PC-9 (cell line): ENCODE data around the gene DGLUCY. TPM values are rescaled to one million over a fixed set of nuclear protein-coding genes. Genes with fewer than 3 reads are reported as not detected.

ENCODE experiments used
- BruUV-seq: library from RNA; stranded (reverse); fragments of 400-500 nt; replicated peaks from 2 replicates; lab custom pipeline; 2021; lab: Mats Ljungman, UMichigan
- CTCF ChIA-PET: fragments of 300-600 bp; sonication (Branson Sonifier 250); formaldehyde crosslinking; loops from one replicate; lab custom pipeline; 2022; ENCODE audit warnings: antibody characterized with exemption; lab: Charles Lee
- POLR2A ChIA-PET: fragments of 300-600 bp; sonication (Branson Sonifier 250); formaldehyde crosslinking; loops from one replicate; lab custom pipeline; 2022; ENCODE audit warnings: antibody characterized with exemption; ENCODE audit not compliant: unreplicated experiment; lab: Charles Lee
- DNase-seq, 2 experiments: peaks; one replicate each; pipeline versions ENCODE4 v3.0.0 to v3.0.0-alpha.2; 2015 to 2022; ENCODE audit warnings: mixed read lengths in 1 of 2
- H2AFZ ChIP-seq: fragments of 200-600 bp; sonication (generic); 2 replicates; pipeline ENCODE4 v1.8.1; 2017; ENCODE audit warnings: antibody characterized with exemption
- H3F3A ChIP-seq: fragments of 200-600 bp; sonication (generic); 2 replicates; pipeline ENCODE4 v1.8.1; 2017; ENCODE audit warnings: antibody characterized with exemption, mild to moderate bottlenecking, low read depth; ENCODE audit not compliant: insufficient read depth
- H3K27ac ChIP-seq: fragments of 200-600 bp; sonication (generic); 2 replicates; pipeline ENCODE4 v1.6.1; 2016; ENCODE audit warnings: mixed run types
- H3K27me3 ChIP-seq: fragments of 200-600 bp; sonication (generic); 2 replicates; pipeline ENCODE4 v1.6.1; 2016; ENCODE audit warnings: low read depth, mixed run types; ENCODE audit not compliant: insufficient read depth
- H3K36me3 ChIP-seq: fragments of 200-600 bp; sonication (generic); 2 replicates; pipeline ENCODE4 v1.6.1; 2016; ENCODE audit warnings: low read depth, mixed run types
- H3K4me1 ChIP-seq: fragments of 200-600 bp; sonication (generic); replicated peaks from 2 replicates; pipeline ENCODE4 v1.6.1; 2016; ENCODE audit warnings: mixed run types; ENCODE audit not compliant: insufficient read depth
- H3K4me2 ChIP-seq: fragments of 200-600 bp; sonication (generic); 2 replicates; pipeline ENCODE4 v1.6.1; 2017; ENCODE audit warnings: mixed run types
- H3K4me3 ChIP-seq: fragments of 200-600 bp; sonication (generic); 2 replicates; pipeline ENCODE4 v1.6.1; 2016; ENCODE audit warnings: mixed run types
- H3K79me2 ChIP-seq: fragments of 200-600 bp; sonication (generic); 2 replicates; pipeline ENCODE4 v1.6.1; 2017; ENCODE audit warnings: low read depth, mixed run types
- H3K9me2 ChIP-seq: fragments of 200-600 bp; sonication (generic); 2 replicates; pipeline ENCODE4 v1.8.1; 2017; ENCODE audit warnings: mild to moderate bottlenecking; ENCODE audit not compliant: insufficient read depth
- H3K9me3 ChIP-seq: fragments of 200-600 bp; sonication (generic); 2 replicates; pipeline ENCODE4 v1.8.1; 2016; ENCODE audit warnings: low read depth; ENCODE audit not compliant: insufficient read depth
- H4K20me1 ChIP-seq: fragments of 200-600 bp; sonication (generic); 2 replicates; pipeline ENCODE4 v1.8.1; 2017; ENCODE audit not compliant: insufficient read depth
- CTCF ChIP-seq: fragments of 200-600 bp; sonication (generic); conservative IDR thresholded peaks from 2 replicates; pipeline ENCODE4 v1.6.1; 2017; ENCODE audit warnings: mixed run types, antibody characterized with exemption, mild to moderate bottlenecking, moderate library complexity
- EZH2 ChIP-seq: fragments of 200-600 bp; sonication (generic); IDR thresholded peaks from 2 replicates; pipeline ENCODE4 v1.8.0; 2017; ENCODE audit warnings: antibody characterized with exemption, low read depth
- intact Hi-C: fragments of 100-400 bp; cut with micrococcal nuclease; formaldehyde crosslinking; loops from one replicate; pipeline ENCODE4 v1.10.0; 2022; ENCODE audit not compliant: unreplicated experiment
- total RNA-seq: library from RNA; stranded (reverse); gene quantifications from 2 replicates; pipeline ENCODE4 v1.2.3, GENCODE V29; 2021

DGLUCY gene
- total RNA-seq, 1 experiment from 2014 or later = 15.9 TPM

GRCh38 chr14:91158091-91158790 lies 44.4 kb downstream of the DGLUCY start:
- no peak for DNase-seq
- no peaks in the 10 kb centered on the region for H3F3A ChIP-seq
- TF ChIP-seq CTCF (no peak), EZH2 (no peak)
- no peaks in the 10 kb centered on the region for H3K4me1 ChIP-seq
- no peaks in the 10 kb centered on the region for H3K9me3 ChIP-seq
- no peak overlapping the region for H3K4me2 ChIP-seq
- H3K9me2 ChIP-seq = no peaks in the 10 kb centered on the region
- ChIA-PET POLR2A (interaction anchor here (0.7 kb wide), 2 partner anchors 160 to 1570 kb away, joined by 11 to 29 read pairs; no protein-coding TSS in a partner anchor), CTCF (no interaction called here)
- no peak overlapping the region for H3K4me3 ChIP-seq
- H2AFZ ChIP-seq = no peak overlapping the region
- H3K27ac ChIP-seq = no peak overlapping the region
- intact Hi-C loops = no loop called here
- H3K79me2 ChIP-seq = no peaks in the 10 kb centered on the region
- H4K20me1 ChIP-seq = no peaks in the 10 kb centered on the region
- BruUV-seq = no TSS peak
- no peaks in the 10 kb centered on the region for H3K27me3 ChIP-seq
- no peaks in the 10 kb centered on the region for H3K36me3 ChIP-seq

GRCh38 chr14:91159182-91159581 lies 45.3 kb downstream of the DGLUCY start:
- Histone ChIP-seq H3K27me3 (no peaks in the 10 kb centered on the region), H3K4me2 (no peak overlapping the region), H3K27ac (no peak overlapping the region), H3F3A (0 out of 2 replicates have a peak, but pooled peaks cover under 1% of the 10 kb centered on the region), H4K20me1 (no peaks in the 10 kb centered on the region), H3K36me3 (no peaks in the 10 kb centered on the region), H3K79me2 (no peaks in the 10 kb centered on the region), H3K4me3 (no peak overlapping the region), H3K9me3 (no peaks in the 10 kb centered on the region), H3K9me2 (no peaks in the 10 kb centered on the region), H2AFZ (no peak overlapping the region), H3K4me1 (peaks cover under 1% of the 10 kb centered on the region; the same call in 1 of the 2 replicates)
- DNase-seq = no peak
- no TSS peak for BruUV-seq
- no peak for TF ChIP-seq EZH2
- CTCF ChIA-PET = no interaction called here
- intact Hi-C loops = no loop called here
- POLR2A ChIA-PET = no interaction called here

GRCh38 chr14:91159906-91160305 lies 46.0 kb downstream of the DGLUCY start:
- H3K36me3 ChIP-seq = no peaks in the 10 kb centered on the region
- DNase-seq = no peak
- no peaks in the 10 kb centered on the region for H4K20me1 ChIP-seq
- no peaks in the 10 kb centered on the region for H3K9me2 ChIP-seq
- BruUV-seq = no TSS peak
- peaks cover 5% of the 10 kb centered on the region; the same call in 1 of the 2 replicates for H3K4me1 ChIP-seq
- H3K4me3 ChIP-seq = no peak overlapping the region
- ChIA-PET POLR2A (no interaction called here), CTCF (no interaction called here)
- no peak overlapping the region for H3K27ac ChIP-seq
- no peak overlapping the region for H2AFZ ChIP-seq
- H3K4me2 ChIP-seq = no peak overlapping the region
- intact Hi-C loops = no loop called here
- TF ChIP-seq CTCF = no peak
- TF ChIP-seq EZH2 = no peak
- no peaks in the 10 kb centered on the region for H3K27me3 ChIP-seq
- H3K79me2 ChIP-seq = no peaks in the 10 kb centered on the region
- peaks cover 4% of the 10 kb centered on the region; the same call in 1 of the 2 replicates for H3F3A ChIP-seq
- no peaks in the 10 kb centered on the region for H3K9me3 ChIP-seq
